Measurements from ENCODE around the gene TSPAN31.

Gene TSPAN31

GRCh38 chr12:57766464-57767304 is 21.8 kb downstream of the TSPAN31 start, which contains the start of gene CYP27B1:
CYP27B1 (minus strand) TSS chr12:57767078; CDS start chr12:57767041, 37 bp downstream.
- no peak for TF ChIP-seq CTCF (IDR thresholded peaks at IDR 0.05)

GRCh38 chr12:57767305-57767698 is 22.5 kb downstream of the TSPAN31 start:
- no peak for TF ChIP-seq CTCF (IDR thresholded peaks at IDR 0.05)

GRCh38 chr12:57767876-57768275 is 23.0 kb downstream of the TSPAN31 start:
- TF ChIP-seq CTCF (IDR thresholded peaks at IDR 0.05), result no peak

- no peak for TF ChIP-seq CTCF (IDR thresholded peaks at IDR 0.05)
Measured at GRCh38 chr12:57769594-57769993, 24.8 kb downstream of the TSPAN31 start.

GRCh38 chr12:57770734-57771133 is 25.9 kb downstream of the TSPAN31 start:
- no peak for TF ChIP-seq CTCF (IDR thresholded peaks at IDR 0.05)

- TF ChIP-seq CTCF (IDR thresholded peaks at IDR 0.05), result no peak
Measured at GRCh38 chr12:57771236-57771872, 26.5 kb downstream of the TSPAN31 start.

- TF ChIP-seq CTCF (IDR thresholded peaks at IDR 0.05), result no peak
Measured at GRCh38 chr12:57771873-57772428, 27.1 kb downstream of the TSPAN31 start, which contains the start of gene METTL1. METTL1 (minus strand) TSS chr12:57772105; CDS start chr12:57772083, 22 bp downstream.
